Esophagus muscularis mucosa (tissue), 4 donors: Measurements from ENCODE around the gene DDA1. TPM values are rescaled to one million over a fixed set of nuclear protein-coding genes. Genes with fewer than 3 reads are reported as not detected.

Source experiments
- DNase-seq: peaks from one replicate; pipeline ENCODE4 v3.0.0-alpha.2; 2017; ENCODE audit errors: extremely low spot score
- H3K27ac ChIP-seq, 4 donors: fragments of 200-600 bp; sonication (generic); replicated peaks in 1 of 4; 1 replicate in 3 of 4; 2 replicates in 1 of 4; pipeline ENCODE4 v1.5.1; 2016 to 2019; ENCODE audit warnings: mild to moderate bottlenecking in 1 of 4
- H3K27me3 ChIP-seq, 4 donors: fragments of 200-600 bp; sonication (generic); one replicate each; pipeline versions ENCODE4 v1.5.1 to v1.6.0; 2016 to 2019
- H3K36me3 ChIP-seq, 4 donors: fragments of 200-600 bp; sonication (generic); one replicate each; pipeline ENCODE4 v1.5.1; 2016 to 2019
- H3K4me1 ChIP-seq, 4 donors: fragments of 200-600 bp; sonication (generic); one replicate each; pipeline ENCODE4 v1.5.1; 2016 to 2019
- H3K4me3 ChIP-seq, 4 donors: fragments of 200-600 bp; sonication (generic); 1 replicate in 2 of 4; 2 replicates in 2 of 4; pipeline ENCODE4 v1.5.1; 2016 to 2019; ENCODE audit warnings: mild to moderate bottlenecking in 4 of 4, moderate library complexity in 1 of 4
- H3K9me3 ChIP-seq, 4 donors: fragments of 200-600 bp; sonication (generic); 1 replicate in 3 of 4; 2 replicates in 1 of 4; pipeline ENCODE4 v1.5.1; 2016 to 2019
- CTCF ChIP-seq, 3 experiments: fragments of 200-600 bp in 2 of 3; fragments of 450-650 bp in 1 of 3; sonication (generic) in 2 of 3; IDR thresholded peaks; one replicate each; pipeline ENCODE4 v1.5.1; 2017 to 2019; ENCODE audit warnings: antibody characterized with exemption in 3 of 3, mild to moderate bottlenecking in 2 of 3, moderate library complexity in 1 of 3
- EP300 ChIP-seq: sonication (generic); formaldehyde crosslinking; IDR thresholded peaks from one replicate; pipeline ENCODE4 v1.6.1; 2017; ENCODE audit warnings: antibody characterized with exemption
- POLR2A ChIP-seq: fragments of 450-650 bp; IDR thresholded peaks from one replicate; pipeline ENCODE4 v1.6.1; 2017; ENCODE audit warnings: antibody characterized with exemption, moderate library complexity, mild to moderate bottlenecking, low read depth
- POLR2AphosphoS5 ChIP-seq, 2 donors: sonication (generic); formaldehyde crosslinking; IDR thresholded peaks; one replicate each; pipeline ENCODE4 v1.6.1; 2017; ENCODE audit warnings: antibody characterized with exemption in 2 of 2
- WGBS: methylation state at CpG from one replicate; pipeline ENCODE4 v1.1.5; 2018; 5-methylcytosine and 5-hydroxymethylcytosine counted together
- intact Hi-C: fragments of 100-400 bp; cut with DNase I; formaldehyde crosslinking; loops from one replicate; pipeline ENCODE4 v1.15.1; 2023
- total RNA-seq, 4 donors: library from RNA; depleted of rRNA; stranded (reverse); fragments of >200 nt; gene quantifications; one replicate each; pipeline versions ENCODE4 v1.1.0 to v1.2.1, GENCODE V29; 2016

The DDA1 gene
- total RNA-seq, 4 donors from 2014 or later = 12.0 to 25.4 (median 20.9) TPM

DNA sequence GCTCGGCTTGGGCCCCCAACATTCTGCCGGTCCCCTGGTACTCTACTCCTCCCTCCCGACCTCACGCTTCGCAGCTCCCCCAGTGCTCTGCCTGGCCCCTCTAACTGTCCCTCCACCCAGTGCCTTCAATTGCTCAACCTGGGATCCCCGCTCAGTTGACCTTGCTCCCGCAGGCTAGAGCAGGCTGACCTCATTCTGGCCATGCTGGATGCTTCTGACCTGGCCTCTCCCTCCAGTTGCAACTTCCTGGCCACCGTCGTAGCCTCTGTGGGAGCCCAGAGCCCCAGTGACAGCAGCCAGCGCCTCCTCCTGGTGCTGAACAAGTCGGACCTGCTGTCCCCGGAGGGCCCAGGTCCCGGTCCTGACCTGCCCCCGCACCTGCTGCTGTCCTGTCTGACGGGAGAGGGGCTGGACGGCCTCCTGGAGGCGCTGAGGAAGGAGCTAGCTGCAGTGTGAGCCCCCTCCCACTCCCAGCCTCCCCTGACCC lies 31.6 kb downstream of the DDA1 start:
- no peaks in the 10 kb centered on the region for H3K9me3 ChIP-seq
- H3K4me3 ChIP-seq = no peak overlapping the region
- peaks cover 0 to 31% (median 15%) of the 10 kb centered on the region in 4 donors for H3K36me3 ChIP-seq
- no peak for DNase-seq
- H3K27ac ChIP-seq = no peak overlapping the region
- no peaks in the 10 kb centered on the region for H3K27me3 ChIP-seq
- 66% methylated on average over 13 of the region's 17 CpGs for WGBS
- peaks cover 16 to 32% (median 26%) of the 10 kb centered on the region in 4 donors for H3K4me1 ChIP-seq
- intact Hi-C loops = no loop called here
- TF ChIP-seq POLR2AphosphoS5 (IDR thresholded peaks at IDR 0.05) = no peak
- no peak for TF ChIP-seq CTCF (IDR thresholded peaks at IDR 0.05)
- TF ChIP-seq EP300 = no peak

GRCh38 chr19:17341386-17341785 lies 32.0 kb downstream of the DDA1 start:
- WGBS = 94% methylated on average over 9 of the region's 15 CpGs
- H3K9me3 ChIP-seq = no peaks in the 10 kb centered on the region
- H3K4me1 ChIP-seq = peaks cover 14 to 32% (median 26%) of the 10 kb centered on the region in 4 donors
- no peak overlapping the region for H3K4me3 ChIP-seq
- TF ChIP-seq EP300 = no peak
- TF ChIP-seq CTCF (IDR thresholded peaks at IDR 0.05) = no peak
- no peak for TF ChIP-seq POLR2A
- no peak for TF ChIP-seq POLR2AphosphoS5 (IDR thresholded peaks at IDR 0.05)
- intact Hi-C loops = no loop called here
- peaks cover 0 to 31% (median 15%) of the 10 kb centered on the region in 4 donors for H3K36me3 ChIP-seq
- no peak overlapping the region for H3K27ac ChIP-seq
- no peak for DNase-seq
- H3K27me3 ChIP-seq = no peaks in the 10 kb centered on the region

DNA sequence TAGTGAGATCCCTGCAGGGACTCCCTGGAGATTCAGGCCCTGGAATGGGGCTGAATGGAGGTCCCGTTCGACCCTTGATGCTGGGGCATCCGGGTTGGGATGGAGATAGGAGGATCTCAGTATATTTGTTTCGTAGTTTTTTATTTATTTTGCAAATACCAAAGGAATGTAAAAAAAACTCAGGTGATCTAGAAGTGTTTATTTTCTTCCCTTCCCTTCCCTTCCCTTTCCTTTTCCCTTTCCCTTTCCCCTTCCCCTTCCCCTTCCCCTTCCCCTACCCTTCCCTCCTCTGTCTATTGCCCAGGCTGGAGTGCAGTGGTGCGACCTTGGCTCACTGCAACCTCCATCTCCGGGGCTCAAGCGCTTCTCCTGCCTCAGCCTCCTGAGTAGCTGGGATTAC lies 32.5 kb downstream of the DDA1 start:
- no peaks in the 10 kb centered on the region for H3K9me3 ChIP-seq
- intact Hi-C loops = no loop called here
- no peak for TF ChIP-seq CTCF (IDR thresholded peaks at IDR 0.05)
- TF ChIP-seq POLR2A = no peak
- TF ChIP-seq POLR2AphosphoS5 (IDR thresholded peaks at IDR 0.05) = no peak
- H3K4me3 ChIP-seq = no peak overlapping the region
- H3K4me1 ChIP-seq = peaks cover 19 to 36% (median 29%) of the 10 kb centered on the region in 4 donors
- no peak overlapping the region for H3K27ac ChIP-seq
- WGBS = 87% methylated on average over 7 of the region's 7 CpGs
- DNase-seq = no peak
- H3K36me3 ChIP-seq = peaks cover 0 to 31% (median 15%) of the 10 kb centered on the region in 4 donors
- H3K27me3 ChIP-seq = no peaks in the 10 kb centered on the region

DNA sequence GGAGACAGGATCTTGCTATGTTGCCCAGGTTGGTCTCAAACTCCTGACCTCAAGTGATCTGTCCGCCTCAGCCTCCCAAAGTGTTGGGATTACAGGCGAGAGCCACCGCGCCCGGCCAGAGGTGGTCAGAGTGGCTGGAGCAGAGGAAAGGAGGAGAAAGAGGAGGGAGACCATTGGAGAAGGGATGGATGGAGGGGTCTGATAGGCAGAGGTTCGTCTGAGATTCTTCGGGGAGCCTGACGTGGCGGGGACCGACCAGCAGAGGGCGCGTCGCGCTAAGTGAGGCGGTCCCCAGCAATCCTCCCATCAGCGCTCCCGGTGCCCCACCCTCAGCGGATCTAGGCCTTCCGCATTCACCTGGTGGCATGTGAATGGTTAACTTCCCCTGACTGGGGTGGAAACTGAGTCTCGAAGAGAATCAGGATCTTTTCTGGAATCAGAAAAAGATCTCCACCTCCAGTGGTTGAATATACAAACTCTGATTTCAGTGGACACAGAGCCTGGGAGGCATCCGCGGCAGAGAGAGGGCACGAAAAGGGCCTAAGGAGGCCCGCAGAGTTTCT lies 36.8 kb downstream of the DDA1 start:
- H3K4me3 ChIP-seq = no peak overlapping the region

More for the DNA sequence above, 36.8 kb downstream of the DDA1 start:
- DNase-seq = no peak
- Histone ChIP-seq H3K4me1 (peaks cover 28 to 39% (median 33%) of the 10 kb centered on the region in 4 donors), H3K9me3 (no peaks in the 10 kb centered on the region), H3K27ac (peak overlapping the region; percentile 38 to 69 (median 50)), H3K36me3 (peaks cover 0 to 15% (median 7%) of the 10 kb centered on the region in 4 donors), H3K27me3 (peaks cover 0 to 22% (median 0%) of the 10 kb centered on the region in 4 donors)
- no peak for TF ChIP-seq POLR2A
- peak in 1 of 2 donors; percentile 30 for TF ChIP-seq POLR2AphosphoS5 (IDR thresholded peaks at IDR 0.05)
- TF ChIP-seq EP300 = no peak
- peak in 2 of 3 experiments; percentile 91 to 96 for TF ChIP-seq CTCF (IDR thresholded peaks at IDR 0.05)
- 17% methylated on average over 20 of the region's 24 CpGs for WGBS
- intact Hi-C loops = loop anchor here (2.0 to 5.0 kb wide), 2 partner anchors 41 to 121 kb away; no protein-coding TSS in a partner anchor
